Smooth muscle cell (in vitro differentiated cells): ENCODE results near the gene SNRNP35. TPM values are rescaled to one million over a fixed set of nuclear protein-coding genes. Genes with fewer than 3 reads are reported as not detected.
"Not testable (repeated sequence)": the region's sequence is repeated elsewhere in the genome, so short reads cannot be mapped to it uniquely, and the experiment has no call there.

Experiments used
- DNase-seq: peaks from one replicate; lab custom pipeline; 2025; ENCODE audit not compliant: unreplicated experiment; lab: John Stamatoyannopoulos, UW
- H2AFZ ChIP-seq: fragments of 200-600 bp; sonication (generic); 2 replicates; pipeline ENCODE4 v1.6.0; 2016; ENCODE audit warnings: antibody characterized with exemption, low read depth, mild to moderate bottlenecking
- H3F3A ChIP-seq: fragments of 200-600 bp; sonication (generic); 2 replicates; pipeline ENCODE4 v1.6.0; 2017; ENCODE audit warnings: antibody characterized with exemption, low read depth
- H3K27ac ChIP-seq: fragments of 200-600 bp; sonication (generic); 2 replicates; pipeline ENCODE4 v1.5.1; 2016; ENCODE audit warnings: low read depth, mild to moderate bottlenecking
- H3K27me3 ChIP-seq: fragments of 200-600 bp; sonication (generic); 2 replicates; pipeline ENCODE4 v1.6.1; 2016; ENCODE audit warnings: low read depth, mild to moderate bottlenecking
- H3K36me3 ChIP-seq: fragments of 200-600 bp; sonication (generic); 2 replicates; pipeline ENCODE4 v1.5.1; 2016; ENCODE audit warnings: low read depth
- H3K4me1 ChIP-seq: fragments of 200-600 bp; sonication (generic); 2 replicates; pipeline ENCODE4 v1.5.1; 2016; ENCODE audit warnings: low read depth
- H3K4me2 ChIP-seq: fragments of 200-600 bp; sonication (generic); 2 replicates; pipeline ENCODE4 v1.6.0; 2016; ENCODE audit warnings: mild to moderate bottlenecking
- H3K4me3 ChIP-seq: fragments of 200-600 bp; sonication (generic); 2 replicates; pipeline ENCODE4 v1.5.1; 2016; ENCODE audit warnings: mild to moderate bottlenecking
- H3K79me2 ChIP-seq: fragments of 200-600 bp; sonication (generic); 2 replicates; pipeline ENCODE4 v1.6.0; 2016; ENCODE audit warnings: low read depth, mild to moderate bottlenecking
- H3K9ac ChIP-seq: fragments of 200-600 bp; sonication (generic); 2 replicates; pipeline ENCODE4 v1.6.0; 2016; ENCODE audit warnings: low read depth
- H3K9me3 ChIP-seq: fragments of 200-600 bp; sonication (generic); replicated peaks from 2 replicates; pipeline ENCODE4 v1.5.1; 2016; ENCODE audit warnings: low read depth
- H4K20me1 ChIP-seq: fragments of 200-600 bp; sonication (generic); 2 replicates; pipeline ENCODE4 v1.6.0; 2016; ENCODE audit warnings: low read depth
- WGBS: methylation state at CpG from one replicate; pipeline ENCODE4 v1.1.7; 2016; ENCODE audit warnings: low lambda C conversion rate; 5-methylcytosine and 5-hydroxymethylcytosine counted together
- polyA plus RNA-seq: library from polyadenylated mRNA; unstranded; fragments of >200 nt; fragmentation: Nextera tagmentation; extraction: Ambion mirVana; gene quantifications from 2 replicates; pipeline ENCODE4 v1.2.1, GENCODE V29; 2016
- total RNA-seq: library from RNA; depleted of rRNA; stranded (reverse); fragments of >200 nt; gene quantifications from 2 replicates; pipeline ENCODE4 v1.2.3, GENCODE V29; 2014
- TF ChIP-seq, protein P1 (sequence below): fragments of 200-600 bp; sonication (generic); IDR thresholded peaks from 2 replicates; pipeline ENCODE4 v1.5.1; 2017; ENCODE audit warnings: borderline replicate concordance, mild to moderate bottlenecking, antibody characterized with exemption; ENCODE audit not compliant: insufficient read depth, poor library complexity, severe bottlenecking

SNRNP35 gene, protein sequence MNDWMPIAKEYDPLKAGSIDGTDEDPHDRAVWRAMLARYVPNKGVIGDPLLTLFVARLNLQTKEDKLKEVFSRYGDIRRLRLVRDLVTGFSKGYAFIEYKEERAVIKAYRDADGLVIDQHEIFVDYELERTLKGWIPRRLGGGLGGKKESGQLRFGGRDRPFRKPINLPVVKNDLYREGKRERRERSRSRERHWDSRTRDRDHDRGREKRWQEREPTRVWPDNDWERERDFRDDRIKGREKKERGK
- 3.8 and 9.9 TPM in 2 replicates for total RNA-seq
- 21.7 TPM in 2 replicates for polyA plus RNA-seq

DNA sequence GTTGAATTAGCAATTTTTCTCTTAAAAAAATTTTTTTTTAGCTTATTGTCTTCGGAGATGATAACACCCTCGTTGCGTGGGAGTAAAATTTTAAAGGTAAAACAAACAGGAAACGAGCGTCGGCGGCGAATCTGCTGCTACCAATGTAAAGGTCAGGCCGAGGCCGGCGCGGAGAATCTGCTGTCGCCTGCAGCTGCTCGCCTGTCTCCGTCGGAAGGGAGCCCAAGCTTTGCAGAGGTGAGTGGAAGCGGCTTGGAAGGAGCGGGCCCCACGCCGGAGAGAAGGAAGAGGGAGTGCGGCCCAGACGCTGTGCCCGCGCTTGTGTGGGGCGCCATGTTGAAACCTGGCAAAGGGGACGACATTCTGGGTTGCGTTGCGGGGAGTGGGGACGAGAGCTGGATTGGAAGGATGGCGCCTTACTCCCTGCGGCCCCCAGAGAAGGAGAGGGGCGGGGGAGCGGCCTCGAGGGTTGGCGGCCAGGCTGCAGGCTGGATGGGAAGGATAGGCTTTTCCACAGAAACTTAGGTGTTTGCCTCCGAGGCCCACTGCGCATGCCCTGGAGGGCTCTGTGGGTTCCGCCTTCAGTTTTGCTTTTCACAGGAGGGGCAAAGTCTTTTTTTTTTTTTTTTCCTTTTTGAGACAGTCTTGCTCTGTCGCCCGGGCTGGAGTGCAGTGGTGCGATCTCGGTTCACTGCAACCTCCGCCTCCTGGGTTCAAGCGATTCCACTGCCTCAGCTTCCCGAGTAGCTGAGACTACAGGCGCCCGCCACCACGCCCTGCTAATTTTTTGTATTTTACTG, at the start of gene SNRNP35:
SNRNP35 (plus strand) TSS at position 160 of the 800 bp plus-strand sequence. CDS start 7,402 bp downstream, outside the sequence.
- H3K27ac ChIP-seq = peak within 1 kb of the TSS; percentile 94
- H2AFZ ChIP-seq = peak within 1 kb of the TSS; percentile 96
- H4K20me1 ChIP-seq = no peaks in the 10 kb centered on the region
- H3K79me2 ChIP-seq = peaks cover 13% of the 10 kb centered on the region
- H3K9ac ChIP-seq = peak within 1 kb of the TSS; percentile 95
- peak within 1 kb of the TSS; percentile 71 for H3K4me3 ChIP-seq
- 1% methylated on average over 44 of the region's 48 CpGs for WGBS
- H3K36me3 ChIP-seq = no peaks in the 10 kb centered on the region
- H3K27me3 ChIP-seq = no peaks in the 10 kb centered on the region
- H3K4me1 ChIP-seq = no peaks in the 10 kb centered on the region
- TF ChIP-seq, protein P1, sequence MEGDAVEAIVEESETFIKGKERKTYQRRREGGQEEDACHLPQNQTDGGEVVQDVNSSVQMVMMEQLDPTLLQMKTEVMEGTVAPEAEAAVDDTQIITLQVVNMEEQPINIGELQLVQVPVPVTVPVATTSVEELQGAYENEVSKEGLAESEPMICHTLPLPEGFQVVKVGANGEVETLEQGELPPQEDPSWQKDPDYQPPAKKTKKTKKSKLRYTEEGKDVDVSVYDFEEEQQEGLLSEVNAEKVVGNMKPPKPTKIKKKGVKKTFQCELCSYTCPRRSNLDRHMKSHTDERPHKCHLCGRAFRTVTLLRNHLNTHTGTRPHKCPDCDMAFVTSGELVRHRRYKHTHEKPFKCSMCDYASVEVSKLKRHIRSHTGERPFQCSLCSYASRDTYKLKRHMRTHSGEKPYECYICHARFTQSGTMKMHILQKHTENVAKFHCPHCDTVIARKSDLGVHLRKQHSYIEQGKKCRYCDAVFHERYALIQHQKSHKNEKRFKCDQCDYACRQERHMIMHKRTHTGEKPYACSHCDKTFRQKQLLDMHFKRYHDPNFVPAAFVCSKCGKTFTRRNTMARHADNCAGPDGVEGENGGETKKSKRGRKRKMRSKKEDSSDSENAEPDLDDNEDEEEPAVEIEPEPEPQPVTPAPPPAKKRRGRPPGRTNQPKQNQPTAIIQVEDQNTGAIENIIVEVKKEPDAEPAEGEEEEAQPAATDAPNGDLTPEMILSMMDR = no peak
- peak; percentile 50 for DNase-seq
- no peaks in the 10 kb centered on the region for H3K9me3 ChIP-seq
- peak within 1 kb of the TSS; percentile 81 for H3K4me2 ChIP-seq
- H3F3A ChIP-seq = no peaks in the 10 kb centered on the region

DNA sequence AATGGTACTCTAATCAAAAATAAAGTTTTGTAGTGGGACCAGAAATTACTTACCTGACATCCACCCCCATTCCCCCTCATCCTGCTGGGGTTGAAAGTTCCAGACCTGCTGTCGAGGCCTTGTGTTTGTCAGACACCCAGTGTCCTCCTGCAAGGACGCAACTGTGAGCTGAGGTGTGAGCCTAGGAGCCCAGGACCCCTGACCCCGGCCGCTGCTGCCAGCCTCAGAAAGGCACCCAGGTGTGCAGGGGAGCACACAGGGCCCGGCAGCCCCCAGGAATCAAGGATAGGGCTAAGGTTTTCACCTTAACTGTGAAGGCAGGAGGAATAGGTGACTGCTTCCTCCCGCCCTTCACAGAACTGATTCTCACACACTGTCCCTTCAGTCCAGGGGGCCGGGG, 49.3 kb upstream of the SNRNP35 start:
- H3F3A ChIP-seq, H3K79me2 ChIP-seq, H3K9ac ChIP-seq, H3K9me3 ChIP-seq, H2AFZ ChIP-seq, DNase-seq, H3K4me3 ChIP-seq, H3K27ac ChIP-seq, H3K27me3 ChIP-seq, H3K4me1 ChIP-seq, H3K4me2 ChIP-seq, H4K20me1 ChIP-seq, H3K36me3 ChIP-seq: not testable (repeated sequence)
- WGBS = 96% methylated on average over 6 of the region's 7 CpGs

DNA sequence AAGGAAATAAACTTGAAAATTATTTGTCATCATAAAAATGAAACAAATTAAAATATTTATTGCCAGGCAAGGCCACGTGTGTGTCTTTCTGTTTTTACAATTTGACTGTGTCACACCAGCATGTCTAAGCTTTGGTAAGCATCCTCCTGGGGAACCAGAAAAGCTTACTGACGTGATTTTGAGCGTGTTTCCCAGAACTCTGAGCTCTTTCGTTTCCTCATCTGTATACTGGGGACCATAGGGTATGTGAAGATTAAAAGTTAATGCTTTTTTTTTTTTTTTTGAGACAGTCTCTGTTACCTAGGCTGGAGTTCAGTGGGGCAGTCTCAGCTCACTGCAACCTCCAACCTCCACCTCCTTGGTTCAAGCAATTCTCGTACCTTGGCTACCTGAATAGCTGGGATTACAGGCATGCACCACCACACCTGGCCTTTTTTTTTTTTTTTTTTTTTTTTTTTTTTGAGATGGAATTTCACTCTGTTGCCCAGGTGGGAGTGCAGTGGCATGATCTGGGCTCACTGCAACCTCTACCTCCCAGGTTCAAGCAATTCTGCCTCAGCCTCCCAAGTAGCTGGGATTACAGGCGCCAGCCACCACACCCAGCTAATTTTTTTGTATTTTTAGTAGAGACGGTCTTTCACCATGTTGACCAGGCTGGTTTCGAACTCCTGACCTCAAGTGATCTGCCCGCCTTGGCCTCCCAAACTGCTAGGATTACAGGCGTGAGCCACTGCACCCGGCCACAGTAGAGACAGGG, 48.5 kb upstream of the SNRNP35 start:
- H2AFZ ChIP-seq, H3K4me3 ChIP-seq, H3K27me3 ChIP-seq, H4K20me1 ChIP-seq, DNase-seq, H3K27ac ChIP-seq, H3K4me1 ChIP-seq, H3F3A ChIP-seq, H3K36me3 ChIP-seq, H3K9ac ChIP-seq, H3K4me2 ChIP-seq, H3K79me2 ChIP-seq, H3K9me3 ChIP-seq: not testable (repeated sequence)
- WGBS = 95% methylated on average over 11 of the region's 11 CpGs

DNA sequence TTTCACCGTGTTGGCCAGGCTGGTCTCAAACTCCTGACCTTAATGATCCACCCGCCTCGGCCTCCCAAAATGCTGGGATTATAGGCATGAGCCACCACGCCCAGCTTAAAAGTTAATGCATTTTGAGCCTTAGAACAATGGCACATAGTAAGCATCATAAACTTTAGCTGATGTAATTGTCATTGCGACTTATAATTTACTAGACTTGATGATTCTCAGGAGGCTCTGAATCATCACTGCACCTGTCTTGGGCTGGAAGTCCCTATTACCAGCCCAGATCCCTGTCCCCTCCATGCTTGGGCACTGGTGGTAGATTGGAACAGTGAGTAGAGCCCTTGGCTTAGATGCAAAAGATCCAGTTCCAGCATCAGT, 47.9 kb upstream of the SNRNP35 start:
- Histone ChIP-seq H3K27ac (no peak overlapping the region), H2AFZ (no peak overlapping the region), H3F3A (no peaks in the 10 kb centered on the region), H3K79me2 (no peaks in the 10 kb centered on the region), H3K4me1 (no peaks in the 10 kb centered on the region), H3K36me3 (no peaks in the 10 kb centered on the region), H3K9me3 (no peaks in the 10 kb centered on the region), H3K4me2 (no peak overlapping the region), H3K9ac (no peak overlapping the region), H4K20me1 (no peaks in the 10 kb centered on the region), H3K4me3 (no peak overlapping the region), H3K27me3 (no peaks in the 10 kb centered on the region)
- 96% methylated on average over 5 of the region's 5 CpGs for WGBS
- DNase-seq = no peak
- TF ChIP-seq, protein P1 = no peak
